PC-3 (cell line): ENCODE data around the gene TTC23. TPM values are rescaled to one million over a fixed set of nuclear protein-coding genes. Genes with fewer than 3 reads are reported as not detected.

Source experiments
- ATAC-seq: fragments of 200-7000 bp; cut with Tn5 transposase; 2 replicates; pipeline ENCODE4 v1.9.1; 2020; ENCODE audit warnings: mild to moderate bottlenecking, moderate library complexity
- BruUV-seq: library from RNA; stranded (reverse); fragments of 400-500 nt; replicated peaks from 2 replicates; lab custom pipeline; 2021; lab: Mats Ljungman, UMichigan
- CTCF ChIA-PET: fragments of 300-600 bp; sonication (Branson Sonifier 250); formaldehyde crosslinking; loops from one replicate; lab custom pipeline; 2022; ENCODE audit warnings: antibody characterized with exemption; lab: Charles Lee
- POLR2A ChIA-PET: fragments of 300-600 bp; sonication (Branson Sonifier 250); formaldehyde crosslinking; loops from one replicate; lab custom pipeline; 2022; ENCODE audit warnings: antibody characterized with exemption; ENCODE audit not compliant: unreplicated experiment; lab: Charles Lee
- DNase-seq: peaks from one replicate; pipeline ENCODE4 v3.0.0-alpha.2; 2015
- H2AFZ ChIP-seq: fragments of 300-600 bp; sonication (generic); 2 replicates; pipeline ENCODE4 v1.6.0; 2016; ENCODE audit warnings: antibody characterized with exemption, low read length
- H3F3A ChIP-seq: fragments of 300-600 bp; sonication (generic); one replicate; pipeline ENCODE4 v1.6.0; 2017; ENCODE audit warnings: antibody characterized with exemption, low read length, control low read depth, mild to moderate bottlenecking; ENCODE audit not compliant: unreplicated experiment
- H3K27ac ChIP-seq: fragments of 300-600 bp; sonication (generic); 2 replicates; pipeline ENCODE4 v1.5.1; 2016; ENCODE audit warnings: mild to moderate bottlenecking, low read length
- H3K27me3 ChIP-seq: fragments of 300-600 bp; sonication (generic); 2 replicates; pipeline ENCODE4 v1.6.1; 2016; ENCODE audit warnings: low read length, mixed read lengths
- H3K36me3 ChIP-seq: fragments of 300-600 bp; sonication (generic); 2 replicates; pipeline ENCODE4 v1.6.1; 2016; ENCODE audit warnings: low read depth, mixed run types, low read length, mixed read lengths
- H3K4me1 ChIP-seq: fragments of 300-600 bp; sonication (generic); 2 replicates; pipeline ENCODE4 v1.5.1; 2016; ENCODE audit warnings: low read length; ENCODE audit not compliant: insufficient read depth
- H3K4me2 ChIP-seq: fragments of 300-600 bp; sonication (generic); 2 replicates; pipeline ENCODE4 v1.6.0; 2016; ENCODE audit warnings: low read length
- H3K4me3 ChIP-seq: fragments of 300-600 bp; sonication (generic); 2 replicates; pipeline ENCODE4 v1.5.1; 2016; ENCODE audit warnings: mild to moderate bottlenecking, low read length, mixed read lengths
- H3K79me2 ChIP-seq: fragments of 300-600 bp; sonication (generic); 2 replicates; pipeline ENCODE4 v1.6.1; 2017; ENCODE audit warnings: low read length, mixed read lengths
- H3K9ac ChIP-seq: fragments of 300-600 bp; sonication (generic); 2 replicates; pipeline ENCODE4 v1.6.0; 2016; ENCODE audit warnings: mild to moderate bottlenecking, low read length
- H3K9me2 ChIP-seq: fragments of 300-600 bp; sonication (generic); replicated peaks from 2 replicates; pipeline ENCODE4 v1.6.1; 2016; ENCODE audit warnings: mixed run types, low read length, mixed read lengths
- H3K9me3 ChIP-seq: fragments of 300-600 bp; sonication (generic); 2 replicates; pipeline ENCODE4 v1.6.1; 2016; ENCODE audit warnings: low read length, mixed read lengths
- H4K20me1 ChIP-seq: fragments of 300-600 bp; sonication (generic); 2 replicates; pipeline ENCODE4 v1.6.1; 2016; ENCODE audit warnings: low read length, mixed read lengths
- CTCF ChIP-seq: fragments of 300-600 bp; sonication (generic); conservative IDR thresholded peaks from 2 replicates; pipeline ENCODE4 v1.5.1; 2017; ENCODE audit warnings: antibody characterized with exemption, low read depth, mild to moderate bottlenecking, low read length
- EZH2 ChIP-seq: fragments of 300-600 bp; sonication (generic); IDR thresholded peaks from one replicate; pipeline ENCODE4 v1.6.1; 2017; ENCODE audit warnings: antibody characterized with exemption, mild to moderate bottlenecking, low read length; ENCODE audit not compliant: unreplicated experiment
- EZH2phosphoT487 ChIP-seq: fragments of 300-600 bp; sonication (generic); IDR thresholded peaks from 2 replicates; pipeline ENCODE4 v1.6.1; 2018; ENCODE audit warnings: mild to moderate bottlenecking, antibody characterized with exemption, low read length, borderline replicate concordance
- intact Hi-C: fragments of 100-400 bp; cut with micrococcal nuclease; formaldehyde crosslinking; loops from 2 replicates; pipeline ENCODE4 v1.9.0; 2023
- total RNA-seq: library from RNA; depleted of rRNA; stranded (reverse); fragments of >200 nt; gene quantifications from 2 replicates; pipeline ENCODE4 v1.2.3, GENCODE V29; 2014

Gene TTC23
- total RNA-seq, 1 experiment from 2014 or later = 10.4 TPM

- Histone ChIP-seq H3K9me2 (no peaks in the 10 kb centered on the region), H3K4me1 (no peaks in the 10 kb centered on the region), H3F3A (no peaks in the 10 kb centered on the region), H3K27ac (no peak overlapping the region), H3K36me3 (no peaks in the 10 kb centered on the region), H3K9ac (no peak overlapping the region), H2AFZ (no peak overlapping the region), H4K20me1 (no peaks in the 10 kb centered on the region), H3K27me3 (no peaks in the 10 kb centered on the region), H3K9me3 (no peaks in the 10 kb centered on the region), H3K4me2 (no peak overlapping the region), H3K79me2 (no peaks in the 10 kb centered on the region), H3K4me3 (no peak overlapping the region)
- DNase-seq (no peak), ATAC-seq (no peak)
- no peak for TF ChIP-seq EZH2phosphoT487
- no peak for TF ChIP-seq EZH2
- no peak for TF ChIP-seq CTCF
- no TSS peak for BruUV-seq
- intact Hi-C loops = no loop called here
- ChIA-PET CTCF (no interaction called here), POLR2A (no interaction called here)
These were observed 153.0 kb downstream of the TTC23 start for GRCh38 chr15:99096173-99096893.

GRCh38 chr15:99095626-99096025, 153.8 kb downstream of the TTC23 start:
- H3F3A ChIP-seq = no peaks in the 10 kb centered on the region
- no peak overlapping the region for H3K27ac ChIP-seq
- H3K4me2 ChIP-seq = no peak overlapping the region
- H3K4me1 ChIP-seq = no peaks in the 10 kb centered on the region
- BruUV-seq = no TSS peak
- H2AFZ ChIP-seq = no peak overlapping the region
- TF ChIP-seq CTCF (no peak), EZH2phosphoT487 (no peak), EZH2 (no peak)
- ChIA-PET CTCF (no interaction called here), POLR2A (no interaction called here)
- DNase-seq = no peak
- H3K9me3 ChIP-seq = no peaks in the 10 kb centered on the region
- H3K9me2 ChIP-seq = no peaks in the 10 kb centered on the region
- H3K4me3 ChIP-seq = no peak overlapping the region
- no peaks in the 10 kb centered on the region for H3K36me3 ChIP-seq
- intact Hi-C loops = no loop called here
- no peaks in the 10 kb centered on the region for H4K20me1 ChIP-seq
- ATAC-seq = no peak
- H3K9ac ChIP-seq = no peak overlapping the region
- H3K79me2 ChIP-seq = no peaks in the 10 kb centered on the region
- no peaks in the 10 kb centered on the region for H3K27me3 ChIP-seq

- DNase-seq (no peak), ATAC-seq (no peak)
- intact Hi-C loops = no loop called here
- no peaks in the 10 kb centered on the region for H3F3A ChIP-seq
- no TSS peak for BruUV-seq
- no peak overlapping the region for H3K9ac ChIP-seq
- no peaks in the 10 kb centered on the region for H3K9me2 ChIP-seq
- no peaks in the 10 kb centered on the region for H3K9me3 ChIP-seq
- H3K4me2 ChIP-seq = no peak overlapping the region
- H3K27ac ChIP-seq = no peak overlapping the region
- no peaks in the 10 kb centered on the region for H3K4me1 ChIP-seq
- CTCF ChIA-PET = no interaction called here
- POLR2A ChIA-PET = no interaction called here
- TF ChIP-seq EZH2phosphoT487 (no peak), EZH2 (no peak), CTCF (no peak)
- no peaks in the 10 kb centered on the region for H3K79me2 ChIP-seq
- no peaks in the 10 kb centered on the region for H3K36me3 ChIP-seq
- no peaks in the 10 kb centered on the region for H3K27me3 ChIP-seq
- no peak overlapping the region for H3K4me3 ChIP-seq
- H2AFZ ChIP-seq = no peak overlapping the region
- H4K20me1 ChIP-seq = no peaks in the 10 kb centered on the region
These were observed 156.7 kb downstream of the TTC23 start for GRCh38 chr15:99092554-99093172.
